OCI-LY1 (cell line): ENCODE data around the gene ANKRD30B.

ENCODE experiments used
- CTCF ChIP-seq: fragments of 200-600 bp; sonication (generic), shearing (Covaris generic); IDR thresholded peaks from 2 replicates; pipeline ENCODE4 v1.5.1; 2017; ENCODE audit warnings: mild to moderate bottlenecking, antibody characterized with exemption, low read length, moderate library complexity, mixed read lengths
- EZH2 ChIP-seq: fragments of 200-600 bp; sonication (generic), shearing (Covaris generic); IDR thresholded peaks from 2 replicates; pipeline ENCODE4 v1.8.0; 2017; ENCODE audit warnings: borderline replicate concordance, mixed run types, mild to moderate bottlenecking, antibody characterized with exemption, low read length, moderate library complexity, mixed read lengths

GRCh38 chr18:14769381-14769780 lies 21.4 kb downstream of the ANKRD30B start:
- TF ChIP-seq CTCF (no peak), EZH2 (no peak)
